Panc1 (cell line): ENCODE results near the gene EHD3. TPM values are rescaled to one million over a fixed set of nuclear protein-coding genes. Genes with fewer than 3 reads are reported as not detected.

ENCODE experiments used
- ATAC-seq: fragments of 200-7000 bp; cut with Tn5 transposase; 2 replicates; pipeline ENCODE4 v1.9.1; 2020; ENCODE audit warnings: mild to moderate bottlenecking, moderate library complexity
- BruUV-seq: library from RNA; stranded (reverse); fragments of 400-500 nt; replicated peaks from 2 replicates; lab custom pipeline; 2021; lab: Mats Ljungman, UMichigan
- CTCF ChIA-PET: fragments of 300-600 bp; sonication (Branson Sonifier 250); formaldehyde crosslinking; loops from one replicate; lab custom pipeline; 2022; ENCODE audit warnings: antibody characterized with exemption; lab: Charles Lee
- POLR2A ChIA-PET: fragments of 300-600 bp; sonication (Branson Sonifier 250); formaldehyde crosslinking; loops from one replicate; lab custom pipeline; 2022; ENCODE audit warnings: antibody characterized with exemption; lab: Charles Lee
- DNase-seq: peaks from one replicate; pipeline ENCODE4 v3.0.0-alpha.2; 2010; ENCODE audit warnings: low read depth, low spot score
- H3K27ac ChIP-seq: 2 replicates; pipeline ENCODE4 v1.5.1; 2011; ENCODE audit warnings: mild to moderate bottlenecking, low read length, inconsistent platforms
- H3K27me3 ChIP-seq: fragments of 200-500 bp; sonication (Bioruptor generic); 2 replicates; pipeline ENCODE4 v1.6.0; 2014; ENCODE audit warnings: low read length, inconsistent platforms; ENCODE audit not compliant: control insufficient read depth, insufficient read depth
- H3K36me3 ChIP-seq: fragments of 200-500 bp; sonication (Bioruptor generic); 2 replicates; pipeline ENCODE4 v1.5.1; 2014; ENCODE audit warnings: inconsistent platforms, mild to moderate bottlenecking, low read length, moderate library complexity; ENCODE audit not compliant: control insufficient read depth, insufficient read depth
- H3K4me1 ChIP-seq: 2 replicates; pipeline ENCODE4 v1.5.1; 2011; ENCODE audit warnings: inconsistent platforms, mild to moderate bottlenecking, low read length, moderate library complexity; ENCODE audit not compliant: control insufficient read depth, insufficient read depth
- H3K4me3 ChIP-seq, 2 experiments: 2 replicates each; pipeline ENCODE4 v1.5.1; 2011 to 2012; ENCODE audit warnings: low read depth in 2 of 2, low read length in 2 of 2, mild to moderate bottlenecking in 2 of 2, inconsistent platforms in 1 of 2, moderate library complexity in 1 of 2
- H3K9me3 ChIP-seq: fragments of 200-500 bp; sonication (Bioruptor generic); 2 replicates; pipeline ENCODE4 v1.5.1; 2014; ENCODE audit warnings: low read depth, mild to moderate bottlenecking, inconsistent platforms, low read length, moderate library complexity; ENCODE audit not compliant: control insufficient read depth, insufficient read depth
- POLR2AphosphoS5 ChIP-seq: IDR thresholded peaks from 2 replicates; pipeline ENCODE4 v1.6.1; 2012; ENCODE audit warnings: mild to moderate bottlenecking, low read depth, low read length, moderate library complexity
- SIN3A ChIP-seq: IDR thresholded peaks from 2 replicates; pipeline ENCODE4 v1.6.1; 2012; ENCODE audit warnings: low read depth, mild to moderate bottlenecking, low read length, moderate library complexity, borderline replicate concordance; ENCODE audit not compliant: insufficient read depth
- TCF7L2 ChIP-seq: IDR thresholded peaks from 2 replicates; pipeline ENCODE4 v1.6.1; 2011; ENCODE audit warnings: mild to moderate bottlenecking, low read depth, low read length, inconsistent platforms
- in situ Hi-C: cut with HindIII; loops from 2 replicates; pipeline ENCODE4 v1.10.0; 2016; ENCODE audit warnings: low sequenced_read_pairs, low pct_unique_long_range_greater_than_20kb
- intact Hi-C: fragments of 100-400 bp; cut with micrococcal nuclease; formaldehyde crosslinking; loops from one replicate; pipeline ENCODE4 v1.10.0; 2022; ENCODE audit not compliant: unreplicated experiment
- total RNA-seq: library from RNA; stranded (reverse); gene quantifications from one replicate; pipeline ENCODE4 v1.2.1, GENCODE V29; 2021; ENCODE audit not compliant: unreplicated experiment
- TF ChIP-seq, protein P1 (sequence below), 2 experiments: IDR thresholded peaks; 2 replicates each; pipeline ENCODE4 v1.6.1; 2011 to 2012; ENCODE audit warnings: low read depth in 2 of 2, control low read depth in 1 of 2, low read length in 1 of 2, mild to moderate bottlenecking in 1 of 2, moderate library complexity in 1 of 2; ENCODE audit not compliant: insufficient read depth in 1 of 2
- TF ChIP-seq, protein P2 (sequence below): fragments of 450-650 bp; IDR thresholded peaks from 2 replicates; pipeline ENCODE4 v1.5.1; 2017; ENCODE audit warnings: mild to moderate bottlenecking

Gene EHD3
- total RNA-seq, 1 experiment from 2014 or later, result 2.6 TPM

DNA sequence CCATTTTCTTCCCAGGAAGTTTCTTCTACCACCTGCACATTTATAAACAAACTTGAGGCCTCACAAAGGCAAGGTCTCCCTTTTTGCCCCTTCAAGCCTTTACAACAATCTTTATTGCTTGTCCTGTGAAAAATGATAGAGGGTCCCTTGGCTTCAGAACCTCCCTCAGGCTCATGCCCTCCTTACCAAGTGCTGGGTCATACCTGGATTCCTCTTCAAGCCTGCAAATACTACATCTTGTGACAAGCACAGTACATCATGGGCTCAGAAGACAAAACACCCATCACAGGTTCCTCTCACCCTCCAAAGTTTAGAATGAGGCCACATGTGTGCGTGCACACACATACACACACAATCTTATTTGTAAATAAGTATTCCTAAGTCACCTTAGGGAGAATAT, 25.7 kb upstream of the EHD3 start:
- CTCF ChIA-PET, result no interaction called here
- Histone ChIP-seq H3K4me3 (no peak overlapping the region), H3K4me1 (no peaks in the 10 kb centered on the region), H3K27me3 (peaks cover 2% of the 10 kb centered on the region; the same call in 1 of the 2 replicates), H3K27ac (no peak overlapping the region), H3K9me3 (no peaks in the 10 kb centered on the region), H3K36me3 (no peaks in the 10 kb centered on the region)
- ATAC-seq (no peak), DNase-seq (no peak)
- POLR2A ChIA-PET, result no interaction called here
- intact Hi-C loops, result no loop called here
- in situ Hi-C loops, result no loop called here
- TF ChIP-seq, protein P1, sequence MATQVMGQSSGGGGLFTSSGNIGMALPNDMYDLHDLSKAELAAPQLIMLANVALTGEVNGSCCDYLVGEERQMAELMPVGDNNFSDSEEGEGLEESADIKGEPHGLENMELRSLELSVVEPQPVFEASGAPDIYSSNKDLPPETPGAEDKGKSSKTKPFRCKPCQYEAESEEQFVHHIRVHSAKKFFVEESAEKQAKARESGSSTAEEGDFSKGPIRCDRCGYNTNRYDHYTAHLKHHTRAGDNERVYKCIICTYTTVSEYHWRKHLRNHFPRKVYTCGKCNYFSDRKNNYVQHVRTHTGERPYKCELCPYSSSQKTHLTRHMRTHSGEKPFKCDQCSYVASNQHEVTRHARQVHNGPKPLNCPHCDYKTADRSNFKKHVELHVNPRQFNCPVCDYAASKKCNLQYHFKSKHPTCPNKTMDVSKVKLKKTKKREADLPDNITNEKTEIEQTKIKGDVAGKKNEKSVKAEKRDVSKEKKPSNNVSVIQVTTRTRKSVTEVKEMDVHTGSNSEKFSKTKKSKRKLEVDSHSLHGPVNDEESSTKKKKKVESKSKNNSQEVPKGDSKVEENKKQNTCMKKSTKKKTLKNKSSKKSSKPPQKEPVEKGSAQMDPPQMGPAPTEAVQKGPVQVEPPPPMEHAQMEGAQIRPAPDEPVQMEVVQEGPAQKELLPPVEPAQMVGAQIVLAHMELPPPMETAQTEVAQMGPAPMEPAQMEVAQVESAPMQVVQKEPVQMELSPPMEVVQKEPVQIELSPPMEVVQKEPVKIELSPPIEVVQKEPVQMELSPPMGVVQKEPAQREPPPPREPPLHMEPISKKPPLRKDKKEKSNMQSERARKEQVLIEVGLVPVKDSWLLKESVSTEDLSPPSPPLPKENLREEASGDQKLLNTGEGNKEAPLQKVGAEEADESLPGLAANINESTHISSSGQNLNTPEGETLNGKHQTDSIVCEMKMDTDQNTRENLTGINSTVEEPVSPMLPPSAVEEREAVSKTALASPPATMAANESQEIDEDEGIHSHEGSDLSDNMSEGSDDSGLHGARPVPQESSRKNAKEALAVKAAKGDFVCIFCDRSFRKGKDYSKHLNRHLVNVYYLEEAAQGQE (IDR thresholded peaks at IDR 0.05; ENCODE audit: insufficient read depth in 1 of 2, low read depth in 2 of 2, low read length in 1 of 2), result no peak
- TF ChIP-seq POLR2AphosphoS5 (no peak), TCF7L2 (no peak), SIN3A (no peak)
- TF ChIP-seq, protein P2, sequence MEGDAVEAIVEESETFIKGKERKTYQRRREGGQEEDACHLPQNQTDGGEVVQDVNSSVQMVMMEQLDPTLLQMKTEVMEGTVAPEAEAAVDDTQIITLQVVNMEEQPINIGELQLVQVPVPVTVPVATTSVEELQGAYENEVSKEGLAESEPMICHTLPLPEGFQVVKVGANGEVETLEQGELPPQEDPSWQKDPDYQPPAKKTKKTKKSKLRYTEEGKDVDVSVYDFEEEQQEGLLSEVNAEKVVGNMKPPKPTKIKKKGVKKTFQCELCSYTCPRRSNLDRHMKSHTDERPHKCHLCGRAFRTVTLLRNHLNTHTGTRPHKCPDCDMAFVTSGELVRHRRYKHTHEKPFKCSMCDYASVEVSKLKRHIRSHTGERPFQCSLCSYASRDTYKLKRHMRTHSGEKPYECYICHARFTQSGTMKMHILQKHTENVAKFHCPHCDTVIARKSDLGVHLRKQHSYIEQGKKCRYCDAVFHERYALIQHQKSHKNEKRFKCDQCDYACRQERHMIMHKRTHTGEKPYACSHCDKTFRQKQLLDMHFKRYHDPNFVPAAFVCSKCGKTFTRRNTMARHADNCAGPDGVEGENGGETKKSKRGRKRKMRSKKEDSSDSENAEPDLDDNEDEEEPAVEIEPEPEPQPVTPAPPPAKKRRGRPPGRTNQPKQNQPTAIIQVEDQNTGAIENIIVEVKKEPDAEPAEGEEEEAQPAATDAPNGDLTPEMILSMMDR, result no peak
- no TSS peak for BruUV-seq

DNA sequence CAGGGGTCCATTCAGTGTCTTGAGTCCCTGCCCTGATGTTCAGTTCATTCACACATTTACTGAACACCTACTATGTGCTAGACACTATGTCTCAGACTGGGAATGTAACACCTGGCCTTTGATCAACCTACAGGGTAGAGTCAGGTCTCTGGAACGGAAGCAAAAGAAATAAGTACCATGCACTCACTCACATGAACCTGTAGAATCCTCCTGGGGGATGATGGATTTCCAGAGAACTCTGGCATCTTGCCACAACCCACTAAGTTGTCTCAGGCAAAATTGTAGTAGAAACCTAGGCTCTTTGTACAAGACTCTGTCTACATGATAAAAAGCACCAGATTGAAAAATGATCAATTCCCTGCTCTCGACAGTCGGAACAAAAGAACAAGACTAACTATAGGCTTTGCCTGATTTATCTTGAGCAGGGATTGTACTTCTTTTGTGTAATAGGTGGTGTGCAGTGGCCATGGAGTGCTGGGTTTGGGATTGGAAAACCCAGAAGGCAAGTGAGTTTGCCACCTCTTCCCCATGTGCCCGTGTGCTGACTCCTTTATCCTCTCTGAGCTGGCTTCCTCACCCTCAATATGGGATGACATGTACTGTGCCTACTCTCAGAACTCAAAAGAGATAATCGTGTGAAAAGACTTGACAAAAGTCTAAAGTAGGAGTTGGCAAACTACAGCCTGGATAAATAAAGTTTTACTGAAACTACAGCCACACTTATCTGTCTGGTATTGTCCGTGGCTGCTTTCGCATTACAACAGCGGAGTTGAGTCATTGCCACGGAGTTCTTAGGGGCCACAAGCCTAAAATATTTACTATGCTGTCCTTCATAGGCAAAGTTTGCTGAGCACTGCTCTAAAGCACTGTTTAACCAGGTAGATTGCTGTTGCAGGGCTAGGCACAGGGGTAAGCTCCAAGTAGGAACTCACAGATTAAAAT, 21.0 kb upstream of the EHD3 start:
- ChIA-PET POLR2A (no interaction called here), CTCF (no interaction called here)
- no peak for TF ChIP-seq TCF7L2
- no peak for TF ChIP-seq POLR2AphosphoS5
- TF ChIP-seq, protein P2, result no peak
- no peak for TF ChIP-seq SIN3A
- TF ChIP-seq, protein P1 (IDR thresholded peaks at IDR 0.05; ENCODE audit: insufficient read depth in 1 of 2, low read depth in 2 of 2, low read length in 1 of 2), result no peak
- H3K9me3 ChIP-seq, result no peaks in the 10 kb centered on the region
- intact Hi-C loops (no loop called here), in situ Hi-C loops (no loop called here)
- no TSS peak for BruUV-seq
- H3K4me1 ChIP-seq, result no peaks in the 10 kb centered on the region
- H3K27ac ChIP-seq, result no peak overlapping the region
- no peak for ATAC-seq
- no peaks in the 10 kb centered on the region; the same call in 1 of the 2 replicates for H3K27me3 ChIP-seq
- no peaks in the 10 kb centered on the region for H3K36me3 ChIP-seq
- no peak overlapping the region for H3K4me3 ChIP-seq
- no peak for DNase-seq
